HL-60 (cell line): ENCODE measurements around the gene CEP20.

Experiments used
- CTCF ChIP-seq: IDR thresholded peaks from one replicate; pipeline ENCODE4 v1.5.1; 2011; ENCODE audit warnings: low read length, control low read depth, inconsistent platforms; ENCODE audit not compliant: insufficient read depth
- GABPA ChIP-seq: IDR thresholded peaks from 2 replicates; pipeline ENCODE4 v1.6.1; 2012; ENCODE audit warnings: low read depth
- POLR2AphosphoS5 ChIP-seq: IDR thresholded peaks from 2 replicates; pipeline ENCODE4 v1.6.1; 2012; ENCODE audit warnings: low read depth
- TF ChIP-seq, protein P1 (sequence below): IDR thresholded peaks from 2 replicates; pipeline ENCODE4 v1.6.1; 2012; ENCODE audit warnings: low read depth; ENCODE audit not compliant: insufficient replicate concordance

DNA sequence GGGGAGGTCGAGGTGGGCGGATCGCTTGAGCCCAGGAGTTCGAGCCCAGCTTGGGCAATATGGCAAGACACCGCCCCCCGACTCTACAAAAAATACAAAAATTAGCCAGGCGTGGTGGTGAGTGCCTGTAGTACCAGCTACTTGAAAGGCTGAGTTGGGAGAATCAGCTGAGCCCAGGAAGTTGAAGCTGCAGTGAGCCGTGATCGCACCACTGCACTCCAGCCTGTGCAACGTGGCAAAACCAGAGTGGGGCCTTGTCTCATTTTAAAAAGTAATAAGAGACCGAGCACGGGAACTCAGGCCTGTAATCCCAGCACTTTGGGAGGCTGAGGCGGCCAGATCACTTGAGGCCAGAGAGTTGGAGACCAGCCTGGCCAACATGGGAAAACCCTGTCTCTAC, 36.6 kb upstream of the CEP20 start:
- TF ChIP-seq CTCF (no peak), POLR2AphosphoS5 (no peak), GABPA (no peak)
- TF ChIP-seq, protein P1, sequence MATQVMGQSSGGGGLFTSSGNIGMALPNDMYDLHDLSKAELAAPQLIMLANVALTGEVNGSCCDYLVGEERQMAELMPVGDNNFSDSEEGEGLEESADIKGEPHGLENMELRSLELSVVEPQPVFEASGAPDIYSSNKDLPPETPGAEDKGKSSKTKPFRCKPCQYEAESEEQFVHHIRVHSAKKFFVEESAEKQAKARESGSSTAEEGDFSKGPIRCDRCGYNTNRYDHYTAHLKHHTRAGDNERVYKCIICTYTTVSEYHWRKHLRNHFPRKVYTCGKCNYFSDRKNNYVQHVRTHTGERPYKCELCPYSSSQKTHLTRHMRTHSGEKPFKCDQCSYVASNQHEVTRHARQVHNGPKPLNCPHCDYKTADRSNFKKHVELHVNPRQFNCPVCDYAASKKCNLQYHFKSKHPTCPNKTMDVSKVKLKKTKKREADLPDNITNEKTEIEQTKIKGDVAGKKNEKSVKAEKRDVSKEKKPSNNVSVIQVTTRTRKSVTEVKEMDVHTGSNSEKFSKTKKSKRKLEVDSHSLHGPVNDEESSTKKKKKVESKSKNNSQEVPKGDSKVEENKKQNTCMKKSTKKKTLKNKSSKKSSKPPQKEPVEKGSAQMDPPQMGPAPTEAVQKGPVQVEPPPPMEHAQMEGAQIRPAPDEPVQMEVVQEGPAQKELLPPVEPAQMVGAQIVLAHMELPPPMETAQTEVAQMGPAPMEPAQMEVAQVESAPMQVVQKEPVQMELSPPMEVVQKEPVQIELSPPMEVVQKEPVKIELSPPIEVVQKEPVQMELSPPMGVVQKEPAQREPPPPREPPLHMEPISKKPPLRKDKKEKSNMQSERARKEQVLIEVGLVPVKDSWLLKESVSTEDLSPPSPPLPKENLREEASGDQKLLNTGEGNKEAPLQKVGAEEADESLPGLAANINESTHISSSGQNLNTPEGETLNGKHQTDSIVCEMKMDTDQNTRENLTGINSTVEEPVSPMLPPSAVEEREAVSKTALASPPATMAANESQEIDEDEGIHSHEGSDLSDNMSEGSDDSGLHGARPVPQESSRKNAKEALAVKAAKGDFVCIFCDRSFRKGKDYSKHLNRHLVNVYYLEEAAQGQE = no peak
